GM12878 (cell line): ENCODE measurements around the gene PPP1R9B. TPM values are rescaled to one million over a fixed set of nuclear protein-coding genes. Genes with fewer than 3 reads are reported as not detected.

Experiments used
- ATAC-seq: fragments of 200-7000 bp; cut with Tn5 transposase; 3 replicates; pipeline ENCODE4 v1.9.1; 2020; ENCODE audit warnings: mild to moderate bottlenecking, moderate library complexity
- BruUV-seq: library from RNA; stranded (reverse); fragments of 400-500 nt; replicated peaks from 2 replicates; lab custom pipeline; 2021; lab: Mats Ljungman, UMichigan
- CTCF ChIA-PET: fragments of 300-600 bp; sonication (Branson Sonifier 250); formaldehyde crosslinking; extraction: SDS; loops from one replicate; lab custom pipeline; 2021; ENCODE audit warnings: inconsistent platforms; lab: Yijun Ruan, JAX
- POLR2A ChIA-PET: fragments of 350-600 bp; formaldehyde crosslinking; extraction: SDS; loops from one replicate; lab custom pipeline; 2021; ENCODE audit warnings: inconsistent platforms; lab: Charles Lee
- RAD21 ChIA-PET: fragments of 300-600 bp; sonication (Branson Sonifier 250); formaldehyde crosslinking; loops from one replicate; lab custom pipeline; 2023; ENCODE audit warnings: antibody characterized with exemption; ENCODE audit not compliant: unreplicated experiment; lab: Charles Lee
- SMC1A ChIA-PET: fragments of 300-600 bp; sonication (Branson Sonifier 250); formaldehyde crosslinking; loops from one replicate; lab custom pipeline; 2023; ENCODE audit not compliant: unreplicated experiment, uncharacterized antibody; lab: Charles Lee
- DNase-seq: peaks from one replicate; pipeline ENCODE4 v3.0.0-alpha.2; 2011; ENCODE audit warnings: low read depth, low spot score
- FAIRE-seq: peaks from 3 replicates; lab custom pipeline; 2011; peaks lifted over from hg19 to GRCh38; lab: Jason Lieb, UNC
- H2AFZ ChIP-seq: 2 replicates; pipeline ENCODE4 v1.6.0; 2011; ENCODE audit warnings: low read depth, low read length, control low read depth; ENCODE audit not compliant: control insufficient read depth
- H3K27ac ChIP-seq: 2 replicates; pipeline ENCODE4 v1.5.1; 2011; ENCODE audit warnings: control low read depth; ENCODE audit not compliant: control insufficient read depth, insufficient read depth
- H3K27me3 ChIP-seq, 2 experiments: replicated peaks in 1 of 2; 2 replicates each; pipeline versions ENCODE4 v1.6.0 to v1.6.1; 2011; ENCODE audit warnings: low read length in 1 of 2; ENCODE audit not compliant: control insufficient read depth in 2 of 2, insufficient read depth in 2 of 2
- H3K36me3 ChIP-seq, 2 experiments: 2 replicates each; pipeline ENCODE4 v1.5.1; 2011; ENCODE audit warnings: low read length in 1 of 2; ENCODE audit not compliant: control insufficient read depth in 2 of 2, insufficient read depth in 2 of 2
- H3K4me1 ChIP-seq: 2 replicates; pipeline ENCODE4 v1.6.1; 2011; ENCODE audit warnings: mild to moderate bottlenecking, low read length, moderate library complexity, mixed read lengths; ENCODE audit not compliant: control insufficient read depth, insufficient read depth
- H3K4me2 ChIP-seq: 2 replicates; pipeline ENCODE4 v1.6.0; 2011; ENCODE audit warnings: control low read depth; ENCODE audit not compliant: control insufficient read depth, insufficient read depth
- H3K4me3 ChIP-seq: fragments of 200-600 bp; sonication (generic); 2 replicates; pipeline ENCODE4 v1.5.1; 2016
- H3K79me2 ChIP-seq: 2 replicates; pipeline ENCODE4 v1.6.0; 2011; ENCODE audit warnings: low read length; ENCODE audit not compliant: control insufficient read depth, insufficient read depth
- H3K9ac ChIP-seq: 2 replicates; pipeline ENCODE4 v1.8.0; 2011; ENCODE audit warnings: low read length, control low read depth, mixed read lengths; ENCODE audit not compliant: control insufficient read depth, insufficient read depth
- H3K9me3 ChIP-seq: replicated peaks from 3 replicates; pipeline ENCODE4 v1.5.1; 2011; ENCODE audit warnings: mild to moderate bottlenecking, low read length; ENCODE audit not compliant: control insufficient read depth, insufficient read depth
- H4K20me1 ChIP-seq: 2 replicates; pipeline ENCODE4 v1.6.0; 2011; ENCODE audit not compliant: control insufficient read depth, insufficient read depth
- ATF3 ChIP-seq: IDR thresholded peaks from 2 replicates; pipeline ENCODE4 v1.6.1; 2011; ENCODE audit warnings: low read depth, mild to moderate bottlenecking, low read length, moderate library complexity, borderline replicate concordance; ENCODE audit errors: extremely low read depth
- CBX5 ChIP-seq: sonication (generic); IDR thresholded peaks from 2 replicates; pipeline ENCODE4 v1.6.1; 2016; ENCODE audit warnings: low read depth, moderate library complexity, mild to moderate bottlenecking, inconsistent platforms
- FOS ChIP-seq: IDR thresholded peaks from 3 replicates; pipeline ENCODE4 v1.6.1; 2011; ENCODE audit warnings: borderline replicate concordance; ENCODE audit not compliant: insufficient read length; ENCODE audit errors: extremely low read depth
- NRF1 ChIP-seq: conservative IDR thresholded peaks from 2 replicates; pipeline ENCODE4 v1.6.1; 2011; ENCODE audit warnings: mild to moderate bottlenecking, low read depth, low read length, improper control_type of control experiment
- WGBS: methylation state at CpG from one replicate; pipeline ENCODE4 v1.1.6; 2016; ENCODE audit warnings: low lambda C conversion rate; ENCODE audit not compliant: insufficient replicate concordance, insufficient coverage; ENCODE audit errors: missing lambda C conversion rate; 5-methylcytosine and 5-hydroxymethylcytosine counted together
- in situ Hi-C: fragments of 300-500 bp; cut with MboI; formaldehyde crosslinking; loops from 9 replicates; pipeline ENCODE4 v1.14.3; 2018; ENCODE audit warnings: mixed read lengths
- intact Hi-C: fragments of 100-400 bp; cut with micrococcal nuclease; formaldehyde crosslinking; loops from one replicate; pipeline ENCODE4 v1.14.2; 2022; ENCODE audit not compliant: unreplicated experiment
- polyA plus RNA-seq, 11 experiments: library from polyadenylated mRNA; depleted of rRNA in 4 of 11; unstranded in 6 of 11; stranded (reverse) in 5 of 11; fragments of >200 nt; fragmentation: Nextera tagmentation in 4 of 11; fragmentation: Illumina TruSeq in 1 of 11; extraction: Ambion mirVana in 4 of 11; extraction: Trizol in 1 of 11; gene quantifications; 1 replicate in 1 of 11; 2 replicates in 10 of 11; pipeline versions ENCODE4 v1.2.1 to v1.2.3, GENCODE V29; 2011 to 2016; ENCODE audit warnings: inconsistent platforms in 2 of 11, missing spikeins in 2 of 11, low read depth in 1 of 11
- total RNA-seq, 4 experiments: library from RNA; depleted of rRNA in 3 of 4; stranded (reverse); fragments of >200 nt in 3 of 4; fragmentation: Illumina TruSeq in 1 of 4; extraction: Trizol in 1 of 4; gene quantifications; 2 replicates each; pipeline versions ENCODE4 v1.2.1 to v1.2.3, GENCODE V29; 2013 to 2021

The PPP1R9B gene
- total and polyA plus RNA-seq, 10 of the 15 experiments (the other 5 are each of a cell fraction or from before 2014, with no cell fraction given) = 0.20 to 107 (median 37.5) TPM

GRCh38 chr17:50196826-50197225, 46.3 kb upstream of the PPP1R9B start:
- Histone ChIP-seq H4K20me1 (no peaks in the 10 kb centered on the region), H3K4me1 (peaks cover 27% of the 10 kb centered on the region), H3K9me3 (no peaks in the 10 kb centered on the region), H3K79me2 (no peaks in the 10 kb centered on the region; the same call in 1 of the 2 replicates), H3K4me3 (no peak overlapping the region), H3K9ac (no peak overlapping the region), H3K27me3 (peaks cover 4 to 9% of the 10 kb centered on the region in 2 experiments), H3K36me3 (no peaks in the 10 kb centered on the region), H3K27ac (no peak overlapping the region), H3K4me2 (no peak overlapping the region), H2AFZ (no peak overlapping the region)
- ChIA-PET CTCF (interaction anchor here (0.7 to 10.1 kb wide), 16 partner anchors 9 to 165 kb away, joined by 3 to 514 read pairs (median 6); partner anchors contain the start of genes SGCA and TMEM92), RAD21 (interaction anchor here (0.7 to 8.8 kb wide), 11 partner anchors 18 to 115 kb away, joined by 3 to 176 read pairs (median 4); partner anchors contain the start of genes SGCA and TMEM92), POLR2A (interaction anchor here (0.9 to 5.1 kb wide), 4 partner anchors 27 to 52 kb away, joined by 3 to 28 read pairs (median 4); partner anchors contain the start of gene SGCA), SMC1A (interaction anchor here (0.8 to 6.3 kb wide), 18 partner anchors 9 to 114 kb away, joined by 3 to 177 read pairs (median 3); partner anchors contain the start of gene SGCA)
- DNase-seq (no peak), ATAC-seq (no peak), FAIRE-seq (no peak)
- no peak for TF ChIP-seq NRF1
- no peak for TF ChIP-seq FOS
- TF ChIP-seq CBX5 = no peak
- TF ChIP-seq ATF3 = no peak
- no TSS peak for BruUV-seq
- in situ Hi-C loops = loop anchor here (5.0 to 10.0 kb wide), 2 partner anchors 35 to 98 kb away; no protein-coding TSS in a partner anchor
- 37% methylated on average over 6 of the region's 6 CpGs for WGBS
- intact Hi-C loops = no loop called here
